ENCODE measurements around the gene SLC35C1.

Gene SLC35C1

DNA sequence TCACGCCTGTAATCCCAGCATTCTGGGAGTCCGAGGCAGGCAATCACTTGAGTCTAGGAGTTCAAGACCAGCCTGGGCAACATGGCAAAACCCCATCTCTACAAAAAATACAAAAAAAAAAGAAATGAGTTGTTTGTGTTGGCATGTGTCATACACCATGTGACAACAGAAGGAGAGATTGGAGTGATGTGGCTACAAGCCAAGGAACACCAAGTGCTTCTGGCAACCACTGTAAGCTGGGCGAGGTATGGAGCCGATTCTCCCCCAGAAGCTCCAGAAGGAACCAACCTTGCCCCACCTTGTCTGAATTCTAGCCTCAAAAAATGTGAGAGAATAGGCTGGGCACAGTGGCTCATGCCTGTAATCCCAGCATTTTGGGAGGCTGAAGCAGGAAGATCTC is 39.1 kb upstream of the SLC35C1 start:
- no peaks in the 10 kb centered on the region for H3K36me3 ChIP-seq (ENCODE audit: control insufficient read depth, low read length)
- H3K9me3 ChIP-seq (ENCODE audit: control insufficient read depth, insufficient read depth, low read length) = no peaks in the 10 kb centered on the region
- no peak overlapping the region for H3K4me2 ChIP-seq (ENCODE audit: low read length)
- peaks cover under 1% of the 10 kb centered on the region for H3K4me1 ChIP-seq (ENCODE audit: control insufficient read depth, low read length)
- no peak overlapping the region for H3K27ac ChIP-seq (ENCODE audit: low read depth, low read length)
- no peaks in the 10 kb centered on the region for H3K79me2 ChIP-seq (ENCODE audit: control insufficient read depth, low read length)
- peaks cover 30% of the 10 kb centered on the region for H3K27me3 ChIP-seq (ENCODE audit: control insufficient read depth, low read length)
- TF ChIP-seq, protein P1, sequence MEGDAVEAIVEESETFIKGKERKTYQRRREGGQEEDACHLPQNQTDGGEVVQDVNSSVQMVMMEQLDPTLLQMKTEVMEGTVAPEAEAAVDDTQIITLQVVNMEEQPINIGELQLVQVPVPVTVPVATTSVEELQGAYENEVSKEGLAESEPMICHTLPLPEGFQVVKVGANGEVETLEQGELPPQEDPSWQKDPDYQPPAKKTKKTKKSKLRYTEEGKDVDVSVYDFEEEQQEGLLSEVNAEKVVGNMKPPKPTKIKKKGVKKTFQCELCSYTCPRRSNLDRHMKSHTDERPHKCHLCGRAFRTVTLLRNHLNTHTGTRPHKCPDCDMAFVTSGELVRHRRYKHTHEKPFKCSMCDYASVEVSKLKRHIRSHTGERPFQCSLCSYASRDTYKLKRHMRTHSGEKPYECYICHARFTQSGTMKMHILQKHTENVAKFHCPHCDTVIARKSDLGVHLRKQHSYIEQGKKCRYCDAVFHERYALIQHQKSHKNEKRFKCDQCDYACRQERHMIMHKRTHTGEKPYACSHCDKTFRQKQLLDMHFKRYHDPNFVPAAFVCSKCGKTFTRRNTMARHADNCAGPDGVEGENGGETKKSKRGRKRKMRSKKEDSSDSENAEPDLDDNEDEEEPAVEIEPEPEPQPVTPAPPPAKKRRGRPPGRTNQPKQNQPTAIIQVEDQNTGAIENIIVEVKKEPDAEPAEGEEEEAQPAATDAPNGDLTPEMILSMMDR (IDR thresholded peaks at IDR 0.05; ENCODE audit: low read depth, low read length, poor library complexity, severe bottlenecking) = no peak
- no peak for TF ChIP-seq EZH2phosphoT487 (IDR thresholded peaks at IDR 0.05; ENCODE audit: borderline replicate concordance, low read length)
- no peaks in the 10 kb centered on the region for H3K9me2 ChIP-seq (replicated peaks; ENCODE audit: control insufficient read depth, low read length)
- H3K4me3 ChIP-seq (ENCODE audit: low read length) = no peak overlapping the region
- H3F3A ChIP-seq (ENCODE audit: control insufficient read depth, insufficient read depth) = no peaks in the 10 kb centered on the region
- H4K20me1 ChIP-seq (ENCODE audit: control insufficient read depth, insufficient read depth, low read depth, low read length) = no peaks in the 10 kb centered on the region

DNA sequence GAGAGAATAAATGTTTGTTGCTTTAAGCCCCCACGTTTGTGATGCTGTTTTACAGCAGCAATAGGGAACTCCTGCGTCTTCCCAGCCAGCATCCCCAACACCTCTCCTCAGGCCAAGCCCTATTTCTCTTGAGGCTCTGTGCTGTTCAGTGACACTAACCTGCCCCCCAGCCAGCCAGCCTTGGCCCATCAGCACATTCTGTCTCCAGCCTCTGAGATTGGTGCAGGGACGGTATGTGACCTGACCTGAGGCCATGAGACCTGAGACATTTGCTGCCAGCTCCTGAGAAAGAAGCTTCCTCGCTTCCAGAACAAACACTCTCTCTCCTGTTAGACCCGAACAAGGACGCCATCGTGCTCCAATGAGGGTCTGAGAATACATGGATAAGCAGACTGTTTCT is 38.5 kb upstream of the SLC35C1 start:
- Histone ChIP-seq H3K79me2 (ENCODE audit: control insufficient read depth, low read length) (no peaks in the 10 kb centered on the region), H3F3A (ENCODE audit: control insufficient read depth, insufficient read depth) (no peaks in the 10 kb centered on the region), H3K4me2 (ENCODE audit: low read length) (no peak overlapping the region), H4K20me1 (ENCODE audit: control insufficient read depth, insufficient read depth, low read depth, low read length) (no peaks in the 10 kb centered on the region), H3K36me3 (ENCODE audit: control insufficient read depth, low read length) (no peaks in the 10 kb centered on the region), H3K4me1 (ENCODE audit: control insufficient read depth, low read length) (peaks cover 7% of the 10 kb centered on the region), H3K9me2 (replicated peaks; ENCODE audit: control insufficient read depth, low read length) (no peaks in the 10 kb centered on the region), H3K9me3 (ENCODE audit: control insufficient read depth, insufficient read depth, low read length) (no peaks in the 10 kb centered on the region), H3K27ac (ENCODE audit: low read depth, low read length) (no peak overlapping the region), H3K4me3 (ENCODE audit: low read length) (no peak overlapping the region), H3K27me3 (ENCODE audit: control insufficient read depth, low read length) (peaks cover 32% of the 10 kb centered on the region)
- TF ChIP-seq, protein P1 (IDR thresholded peaks at IDR 0.05; ENCODE audit: low read depth, low read length, poor library complexity, severe bottlenecking) = no peak
- TF ChIP-seq EZH2phosphoT487 (IDR thresholded peaks at IDR 0.05; ENCODE audit: borderline replicate concordance, low read length) = no peak

DNA sequence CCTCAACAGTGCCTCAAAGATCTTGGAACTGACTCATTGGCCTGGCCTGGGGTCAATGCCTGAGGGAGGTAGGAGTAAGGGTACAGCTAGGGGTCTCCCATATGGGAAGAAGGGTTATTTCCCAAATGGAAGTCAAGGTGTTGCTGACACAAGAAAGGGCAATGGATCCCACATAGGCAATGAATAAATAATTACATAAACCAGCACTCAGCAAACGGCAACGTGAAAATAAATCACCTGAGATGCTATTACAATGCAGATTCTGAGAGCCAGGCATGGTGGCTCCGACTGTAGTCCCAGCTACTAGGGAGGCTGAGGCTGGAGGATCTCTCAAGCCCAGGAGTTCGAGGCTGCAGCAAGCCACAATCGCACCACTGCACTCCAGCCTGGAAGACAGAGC is 36.5 kb upstream of the SLC35C1 start:
- H3K9me2 ChIP-seq (replicated peaks; ENCODE audit: control insufficient read depth, low read length) = no peaks in the 10 kb centered on the region
- H4K20me1 ChIP-seq (ENCODE audit: control insufficient read depth, insufficient read depth, low read depth, low read length) = no peaks in the 10 kb centered on the region
- peaks cover 18% of the 10 kb centered on the region for H3K4me1 ChIP-seq (ENCODE audit: control insufficient read depth, low read length)
- TF ChIP-seq EZH2phosphoT487 (IDR thresholded peaks at IDR 0.05; ENCODE audit: borderline replicate concordance, low read length) = no peak
- TF ChIP-seq, protein P1 (IDR thresholded peaks at IDR 0.05; ENCODE audit: low read depth, low read length, poor library complexity, severe bottlenecking) = no peak
- H3K27ac ChIP-seq (ENCODE audit: low read depth, low read length) = no peak overlapping the region
- H3K36me3 ChIP-seq (ENCODE audit: control insufficient read depth, low read length) = no peaks in the 10 kb centered on the region
- H3K4me3 ChIP-seq (ENCODE audit: low read length) = no peak overlapping the region
- no peaks in the 10 kb centered on the region for H3F3A ChIP-seq (ENCODE audit: control insufficient read depth, insufficient read depth)
- H3K4me2 ChIP-seq (ENCODE audit: low read length) = no peak overlapping the region
- H3K9me3 ChIP-seq (ENCODE audit: control insufficient read depth, insufficient read depth, low read length) = no peaks in the 10 kb centered on the region
- H3K79me2 ChIP-seq (ENCODE audit: control insufficient read depth, low read length) = no peaks in the 10 kb centered on the region
- peaks cover 24% of the 10 kb centered on the region for H3K27me3 ChIP-seq (ENCODE audit: control insufficient read depth, low read length)

DNA sequence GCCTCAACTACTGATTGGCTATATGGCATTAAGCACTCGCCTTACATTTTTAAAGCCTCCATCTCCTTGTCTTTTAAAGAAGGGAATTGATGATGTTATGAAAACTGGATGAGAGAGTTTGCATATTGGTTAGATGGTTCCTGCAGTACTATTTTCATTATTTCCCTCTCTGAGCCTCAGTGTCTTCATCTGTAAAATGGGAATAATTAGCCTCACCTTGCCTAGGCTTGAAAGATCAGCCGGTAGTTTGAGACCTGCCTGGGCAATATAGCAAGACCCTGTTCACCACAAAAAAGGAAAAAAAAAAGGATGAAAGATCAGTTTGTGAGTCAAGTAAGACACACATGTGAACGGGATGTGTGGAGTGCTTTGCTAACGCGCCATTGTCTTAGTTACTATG is 35.0 kb upstream of the SLC35C1 start:
- peaks cover 22% of the 10 kb centered on the region for H3K27me3 ChIP-seq (ENCODE audit: control insufficient read depth, low read length)
- H4K20me1 ChIP-seq (ENCODE audit: control insufficient read depth, insufficient read depth, low read depth, low read length) = no peaks in the 10 kb centered on the region
- TF ChIP-seq EZH2phosphoT487 (IDR thresholded peaks at IDR 0.05; ENCODE audit: borderline replicate concordance, low read length) = no peak
- TF ChIP-seq, protein P1 (IDR thresholded peaks at IDR 0.05; ENCODE audit: low read depth, low read length, poor library complexity, severe bottlenecking) = no peak
- no peak overlapping the region for H3K4me2 ChIP-seq (ENCODE audit: low read length)
- H3K9me3 ChIP-seq (ENCODE audit: control insufficient read depth, insufficient read depth, low read length) = no peaks in the 10 kb centered on the region
- no peak overlapping the region for H3K4me3 ChIP-seq (ENCODE audit: low read length)
- H3K79me2 ChIP-seq (ENCODE audit: control insufficient read depth, low read length) = no peaks in the 10 kb centered on the region
- H3K36me3 ChIP-seq (ENCODE audit: control insufficient read depth, low read length) = no peaks in the 10 kb centered on the region
- peaks cover 18% of the 10 kb centered on the region for H3K4me1 ChIP-seq (ENCODE audit: control insufficient read depth, low read length)
- no peaks in the 10 kb centered on the region for H3K9me2 ChIP-seq (replicated peaks; ENCODE audit: control insufficient read depth, low read length)
- H3F3A ChIP-seq (ENCODE audit: control insufficient read depth, insufficient read depth) = no peaks in the 10 kb centered on the region
- H3K27ac ChIP-seq (ENCODE audit: low read depth, low read length) = no peak overlapping the region

All from DOHH2 (cell line).